ENCODE data around the gene BTBD9.

BTBD9 gene

DNA sequence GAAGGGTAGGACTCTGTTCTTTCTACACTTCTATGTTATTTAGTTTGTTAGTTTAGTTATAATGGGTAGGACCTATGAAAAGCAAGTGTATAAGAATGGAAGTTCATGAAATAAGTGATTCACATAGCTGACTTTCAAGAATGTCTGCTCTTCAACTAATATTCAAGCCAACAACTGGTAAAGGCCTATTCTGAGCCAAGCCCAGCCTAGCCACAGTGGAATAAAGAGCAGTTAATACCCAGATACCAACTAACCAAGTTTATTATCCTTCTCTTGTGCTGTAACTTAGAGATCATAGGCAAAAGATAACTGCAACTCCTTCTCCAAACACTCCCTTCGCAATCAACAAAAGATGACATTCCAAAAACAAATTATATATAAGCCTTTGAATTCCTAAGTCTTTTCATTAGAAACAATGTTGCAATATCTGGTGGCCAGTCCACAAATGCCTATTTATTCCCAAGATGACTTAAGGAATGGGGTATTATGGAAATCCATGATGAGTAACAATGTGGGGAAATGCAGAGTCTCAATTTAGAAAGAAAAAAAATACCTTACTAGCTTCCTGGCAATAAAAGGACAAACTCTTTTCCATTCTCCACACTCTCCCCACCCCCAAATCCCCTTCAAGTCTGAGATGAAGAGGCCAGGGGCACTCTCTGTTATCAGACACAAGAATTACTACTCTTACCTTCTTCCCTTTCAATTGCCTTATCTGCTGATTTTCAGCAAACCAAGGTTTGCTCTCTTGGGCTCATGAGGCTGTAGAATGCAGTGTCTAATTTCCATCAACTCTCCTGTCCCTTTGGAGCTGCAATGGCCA lies 27.4 kb downstream of the BTBD9 start:
- TF ChIP-seq ZNF565 (CRISPR knock-in tag; conservative IDR thresholded peaks at IDR 0.05; ENCODE audit: low read depth) (no peak), TOX (CRISPR knock-in tag; IDR thresholded peaks at IDR 0.05; ENCODE audit: borderline replicate concordance) (no peak), ZNF8 (CRISPR knock-in tag; IDR thresholded peaks at IDR 0.05) (no peak), ZNF70 (CRISPR knock-in tag; IDR thresholded peaks at IDR 0.05) (no peak)
- TF ChIP-seq, protein P1, sequence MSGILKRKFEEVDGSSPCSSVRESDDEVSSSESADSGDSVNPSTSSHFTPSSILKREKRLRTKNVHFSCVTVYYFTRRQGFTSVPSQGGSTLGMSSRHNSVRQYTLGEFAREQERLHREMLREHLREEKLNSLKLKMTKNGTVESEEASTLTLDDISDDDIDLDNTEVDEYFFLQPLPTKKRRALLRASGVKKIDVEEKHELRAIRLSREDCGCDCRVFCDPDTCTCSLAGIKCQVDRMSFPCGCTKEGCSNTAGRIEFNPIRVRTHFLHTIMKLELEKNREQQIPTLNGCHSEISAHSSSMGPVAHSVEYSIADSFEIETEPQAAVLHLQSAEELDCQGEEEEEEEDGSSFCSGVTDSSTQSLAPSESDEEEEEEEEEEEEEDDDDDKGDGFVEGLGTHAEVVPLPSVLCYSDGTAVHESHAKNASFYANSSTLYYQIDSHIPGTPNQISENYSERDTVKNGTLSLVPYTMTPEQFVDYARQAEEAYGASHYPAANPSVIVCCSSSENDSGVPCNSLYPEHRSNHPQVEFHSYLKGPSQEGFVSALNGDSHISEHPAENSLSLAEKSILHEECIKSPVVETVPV (CRISPR knock-in tag; IDR thresholded peaks at IDR 0.05) = no peak
- no peak for ATAC-seq

DNA sequence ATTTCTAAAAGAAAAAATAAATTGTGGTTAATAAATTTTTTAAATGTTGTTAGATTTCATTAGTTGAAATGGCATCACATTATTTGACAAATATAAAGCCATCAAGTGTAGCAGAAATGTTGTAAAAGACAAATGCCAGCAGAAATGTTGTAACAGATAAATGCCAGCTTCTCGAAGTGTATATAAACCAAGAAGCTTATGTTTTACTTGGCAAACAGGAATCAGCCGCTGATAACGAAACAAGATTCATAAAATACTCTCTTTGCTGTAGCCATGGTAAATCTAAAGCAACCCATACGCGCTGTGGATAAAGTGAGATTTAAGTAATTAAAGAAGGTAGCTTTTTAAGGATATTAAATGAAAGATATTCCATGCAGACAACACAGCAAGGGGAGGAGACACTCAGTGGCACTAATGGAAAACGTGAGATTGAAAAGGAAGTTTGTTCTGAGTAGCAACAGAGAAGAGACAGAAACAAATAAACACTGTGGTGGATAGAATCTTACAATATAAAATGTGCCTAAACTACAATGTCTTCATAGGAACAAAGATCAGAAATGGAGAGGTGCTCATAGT lies 29.6 kb downstream of the BTBD9 start:
- no peak for ATAC-seq

DNA sequence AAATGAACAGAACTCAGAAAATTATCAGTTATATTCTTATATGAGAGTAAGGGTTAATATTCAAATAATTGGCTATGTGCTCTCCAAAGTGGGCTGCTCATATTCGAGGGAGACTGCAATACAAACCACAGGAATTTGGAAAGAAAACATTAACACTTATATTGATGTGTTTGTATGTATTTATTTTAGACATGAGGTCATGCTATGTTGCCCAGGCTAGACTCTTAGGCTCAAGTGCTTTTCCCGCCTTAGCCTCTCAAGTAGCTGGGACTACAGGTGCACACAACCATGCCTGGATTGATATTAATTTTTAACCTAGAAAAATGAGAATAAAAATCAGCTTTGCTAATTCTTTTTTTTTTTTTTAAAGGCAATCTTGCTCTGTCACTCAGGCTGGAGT lies 35.0 kb downstream of the BTBD9 start:
- no peak for ATAC-seq

More for the DNA sequence above, 29.6 kb downstream of the BTBD9 start:
- TF ChIP-seq ZC3H10 (CRISPR knock-in tag; IDR thresholded peaks at IDR 0.05) (no peak), ESRRG (CRISPR knock-in tag; IDR thresholded peaks at IDR 0.05) (no peak), ZNF8 (CRISPR knock-in tag; IDR thresholded peaks at IDR 0.05) (no peak), ARNTL (CRISPR knock-in tag; IDR thresholded peaks at IDR 0.05; ENCODE audit: borderline replicate concordance, low read depth) (no peak), RARB (CRISPR knock-in tag; IDR thresholded peaks at IDR 0.05) (no peak), OSR1 (CRISPR knock-in tag; IDR thresholded peaks at IDR 0.05) (no peak)
- TF ChIP-seq, protein P2, sequence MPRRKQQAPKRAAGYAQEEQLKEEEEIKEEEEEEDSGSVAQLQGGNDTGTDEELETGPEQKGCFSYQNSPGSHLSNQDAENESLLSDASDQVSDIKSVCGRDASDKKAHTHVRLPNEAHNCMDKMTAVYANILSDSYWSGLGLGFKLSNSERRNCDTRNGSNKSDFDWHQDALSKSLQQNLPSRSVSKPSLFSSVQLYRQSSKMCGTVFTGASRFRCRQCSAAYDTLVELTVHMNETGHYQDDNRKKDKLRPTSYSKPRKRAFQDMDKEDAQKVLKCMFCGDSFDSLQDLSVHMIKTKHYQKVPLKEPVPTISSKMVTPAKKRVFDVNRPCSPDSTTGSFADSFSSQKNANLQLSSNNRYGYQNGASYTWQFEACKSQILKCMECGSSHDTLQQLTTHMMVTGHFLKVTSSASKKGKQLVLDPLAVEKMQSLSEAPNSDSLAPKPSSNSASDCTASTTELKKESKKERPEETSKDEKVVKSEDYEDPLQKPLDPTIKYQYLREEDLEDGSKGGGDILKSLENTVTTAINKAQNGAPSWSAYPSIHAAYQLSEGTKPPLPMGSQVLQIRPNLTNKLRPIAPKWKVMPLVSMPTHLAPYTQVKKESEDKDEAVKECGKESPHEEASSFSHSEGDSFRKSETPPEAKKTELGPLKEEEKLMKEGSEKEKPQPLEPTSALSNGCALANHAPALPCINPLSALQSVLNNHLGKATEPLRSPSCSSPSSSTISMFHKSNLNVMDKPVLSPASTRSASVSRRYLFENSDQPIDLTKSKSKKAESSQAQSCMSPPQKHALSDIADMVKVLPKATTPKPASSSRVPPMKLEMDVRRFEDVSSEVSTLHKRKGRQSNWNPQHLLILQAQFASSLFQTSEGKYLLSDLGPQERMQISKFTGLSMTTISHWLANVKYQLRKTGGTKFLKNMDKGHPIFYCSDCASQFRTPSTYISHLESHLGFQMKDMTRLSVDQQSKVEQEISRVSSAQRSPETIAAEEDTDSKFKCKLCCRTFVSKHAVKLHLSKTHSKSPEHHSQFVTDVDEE (CRISPR knock-in tag; IDR thresholded peaks at IDR 0.05) = no peak
- TF ChIP-seq, protein P3, sequence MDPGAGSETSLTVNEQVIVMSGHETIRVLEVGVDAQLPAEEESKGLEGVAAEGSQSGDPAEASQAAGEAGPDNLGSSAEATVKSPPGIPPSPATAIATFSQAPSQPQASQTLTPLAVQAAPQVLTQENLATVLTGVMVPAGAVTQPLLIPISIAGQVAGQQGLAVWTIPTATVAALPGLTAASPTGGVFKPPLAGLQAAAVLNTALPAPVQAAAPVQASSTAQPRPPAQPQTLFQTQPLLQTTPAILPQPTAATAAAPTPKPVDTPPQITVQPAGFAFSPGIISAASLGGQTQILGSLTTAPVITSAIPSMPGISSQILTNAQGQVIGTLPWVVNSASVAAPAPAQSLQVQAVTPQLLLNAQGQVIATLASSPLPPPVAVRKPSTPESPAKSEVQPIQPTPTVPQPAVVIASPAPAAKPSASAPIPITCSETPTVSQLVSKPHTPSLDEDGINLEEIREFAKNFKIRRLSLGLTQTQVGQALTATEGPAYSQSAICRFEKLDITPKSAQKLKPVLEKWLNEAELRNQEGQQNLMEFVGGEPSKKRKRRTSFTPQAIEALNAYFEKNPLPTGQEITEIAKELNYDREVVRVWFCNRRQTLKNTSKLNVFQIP (CRISPR knock-in tag; IDR thresholded peaks at IDR 0.05; ENCODE audit: borderline replicate concordance, low read depth) = no peak
- TF ChIP-seq, protein P4, sequence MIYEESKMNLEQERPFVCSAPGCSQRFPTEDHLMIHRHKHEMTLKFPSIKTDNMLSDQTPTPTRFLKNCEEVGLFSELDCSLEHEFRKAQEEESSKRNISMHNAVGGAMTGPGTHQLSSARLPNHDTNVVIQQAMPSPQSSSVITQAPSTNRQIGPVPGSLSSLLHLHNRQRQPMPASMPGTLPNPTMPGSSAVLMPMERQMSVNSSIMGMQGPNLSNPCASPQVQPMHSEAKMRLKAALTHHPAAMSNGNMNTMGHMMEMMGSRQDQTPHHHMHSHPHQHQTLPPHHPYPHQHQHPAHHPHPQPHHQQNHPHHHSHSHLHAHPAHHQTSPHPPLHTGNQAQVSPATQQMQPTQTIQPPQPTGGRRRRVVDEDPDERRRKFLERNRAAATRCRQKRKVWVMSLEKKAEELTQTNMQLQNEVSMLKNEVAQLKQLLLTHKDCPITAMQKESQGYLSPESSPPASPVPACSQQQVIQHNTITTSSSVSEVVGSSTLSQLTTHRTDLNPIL (CRISPR knock-in tag; IDR thresholded peaks at IDR 0.05; ENCODE audit: low read depth) = no peak

More for the DNA sequence above, 35.0 kb downstream of the BTBD9 start:
- TF ChIP-seq GLIS3 (CRISPR knock-in tag; IDR thresholded peaks at IDR 0.05) (no peak), RARB (CRISPR knock-in tag; IDR thresholded peaks at IDR 0.05) (no peak), OSR1 (CRISPR knock-in tag; IDR thresholded peaks at IDR 0.05) (no peak), TOX (CRISPR knock-in tag; IDR thresholded peaks at IDR 0.05; ENCODE audit: borderline replicate concordance) (no peak), ZNF8 (CRISPR knock-in tag; IDR thresholded peaks at IDR 0.05) (no peak), ARNTL (CRISPR knock-in tag; IDR thresholded peaks at IDR 0.05; ENCODE audit: borderline replicate concordance, low read depth) (no peak), ESRRG (CRISPR knock-in tag; IDR thresholded peaks at IDR 0.05) (no peak), ISL1 (CRISPR knock-in tag; IDR thresholded peaks at IDR 0.05) (no peak), ZFP30 (CRISPR knock-in tag; IDR thresholded peaks at IDR 0.05) (no peak), PPARA (CRISPR knock-in tag; IDR thresholded peaks at IDR 0.05; ENCODE audit: borderline replicate concordance) (no peak), ZC3H10 (CRISPR knock-in tag; IDR thresholded peaks at IDR 0.05) (no peak), BACH2 (CRISPR knock-in tag; IDR thresholded peaks at IDR 0.05; ENCODE audit: borderline replicate concordance) (no peak), ZFP3 (CRISPR knock-in tag; IDR thresholded peaks at IDR 0.05) (no peak)
- TF ChIP-seq, protein P1 (CRISPR knock-in tag; IDR thresholded peaks at IDR 0.05) = no peak
- TF ChIP-seq, protein P4 (CRISPR knock-in tag; IDR thresholded peaks at IDR 0.05; ENCODE audit: low read depth) = no peak
